HL-60 (cell line): ENCODE measurements around the gene FOS.

Experiments
- DNase-seq, 2 experiments: peaks; one replicate each; pipeline ENCODE4 v3.0.0-alpha.2; 2010 to 2020; ENCODE audit warnings: low read depth in 1 of 2, low spot score in 1 of 2
- H3K27ac ChIP-seq: fragments of 250-450 bp; sonication (Bioruptor Pico); replicated peaks from 2 replicates; pipeline ENCODE4 v1.5.1; 2020; ENCODE audit warnings: mild to moderate bottlenecking, moderate library complexity
- H3K27me3 ChIP-seq: fragments of 250-450 bp; sonication (Bioruptor Pico); 2 replicates; pipeline ENCODE4 v1.5.1; 2021; ENCODE audit warnings: mild to moderate bottlenecking, moderate library complexity; ENCODE audit not compliant: insufficient read depth, poor library complexity, severe bottlenecking
- H3K4me3 ChIP-seq: replicated peaks from 2 replicates; pipeline ENCODE4 v1.5.1; 2011; ENCODE audit warnings: mild to moderate bottlenecking, control low read depth, low read length; ENCODE audit not compliant: insufficient read depth
- CTCF ChIP-seq: IDR thresholded peaks from one replicate; pipeline ENCODE4 v1.5.1; 2011; ENCODE audit warnings: low read length, control low read depth, inconsistent platforms; ENCODE audit not compliant: insufficient read depth
- GABPA ChIP-seq: IDR thresholded peaks from 2 replicates; pipeline ENCODE4 v1.6.1; 2012; ENCODE audit warnings: low read depth
- POLR2AphosphoS5 ChIP-seq: IDR thresholded peaks from 2 replicates; pipeline ENCODE4 v1.6.1; 2012; ENCODE audit warnings: low read depth
- REST ChIP-seq: IDR thresholded peaks from 2 replicates; pipeline ENCODE4 v1.6.1; 2012; ENCODE audit warnings: low read depth; ENCODE audit not compliant: insufficient replicate concordance
- SPI1 ChIP-seq: IDR thresholded peaks from 2 replicates; pipeline ENCODE4 v1.6.1; 2012; ENCODE audit warnings: low read depth, mild to moderate bottlenecking, borderline replicate concordance

Gene FOS

GRCh38 chr14:75231320-75231719, 47.3 kb upstream of the FOS start:
- peak overlapping the region; percentile 20; the same call in 1 of the 2 replicates for H3K27ac ChIP-seq
- no peak for TF ChIP-seq REST
- no peak for TF ChIP-seq CTCF
- TF ChIP-seq POLR2AphosphoS5: no peak
- no peak for TF ChIP-seq SPI1
- TF ChIP-seq GABPA: no peak

GRCh38 chr14:75232191-75232590, 46.4 kb upstream of the FOS start:
- Histone ChIP-seq H3K4me3 (no peak overlapping the region), H3K27ac (no peak overlapping the region), H3K27me3 (no peaks in the 10 kb centered on the region)
- no peak for DNase-seq
- TF ChIP-seq POLR2AphosphoS5 (no peak), GABPA (no peak), CTCF (no peak), REST (no peak), SPI1 (no peak)

More at GRCh38 chr14:75231320-75231719, 47.3 kb upstream of the FOS start:
- Histone ChIP-seq H3K27me3 (no peaks in the 10 kb centered on the region), H3K4me3 (no peak overlapping the region)
- no peak for DNase-seq

- Histone ChIP-seq H3K27me3 (no peaks in the 10 kb centered on the region), H3K4me3 (no peak overlapping the region), H3K27ac (no peak overlapping the region)
- TF ChIP-seq GABPA (no peak), POLR2AphosphoS5 (no peak), CTCF (no peak), REST (no peak), SPI1 (no peak)
- no peak for DNase-seq
Observed at GRCh38 chr14:75232597-75232996, 46.0 kb upstream of the FOS start.
